ENCODE results near the gene ATF3.

DNA sequence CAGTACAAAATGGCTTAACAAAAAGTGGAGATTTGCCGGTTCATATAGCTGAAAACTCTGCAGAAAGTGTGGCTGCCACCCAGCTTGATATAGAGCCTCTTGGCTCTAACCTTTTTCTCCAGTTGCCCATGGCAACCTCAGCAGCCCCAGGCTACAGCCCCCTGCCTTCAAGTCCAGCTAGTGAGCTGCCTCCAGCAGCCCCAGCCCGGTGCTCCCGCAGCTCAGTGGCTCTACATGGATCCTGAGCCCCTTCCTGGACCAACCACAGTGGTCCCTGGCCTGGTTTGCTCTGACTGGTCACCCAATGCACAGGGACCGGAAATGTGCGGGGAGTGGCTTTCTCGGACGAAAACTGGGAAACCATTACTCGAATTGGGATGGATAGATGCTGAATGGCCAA lies 13.3 kb upstream of the ATF3 start:
- TF ChIP-seq, protein P1, sequence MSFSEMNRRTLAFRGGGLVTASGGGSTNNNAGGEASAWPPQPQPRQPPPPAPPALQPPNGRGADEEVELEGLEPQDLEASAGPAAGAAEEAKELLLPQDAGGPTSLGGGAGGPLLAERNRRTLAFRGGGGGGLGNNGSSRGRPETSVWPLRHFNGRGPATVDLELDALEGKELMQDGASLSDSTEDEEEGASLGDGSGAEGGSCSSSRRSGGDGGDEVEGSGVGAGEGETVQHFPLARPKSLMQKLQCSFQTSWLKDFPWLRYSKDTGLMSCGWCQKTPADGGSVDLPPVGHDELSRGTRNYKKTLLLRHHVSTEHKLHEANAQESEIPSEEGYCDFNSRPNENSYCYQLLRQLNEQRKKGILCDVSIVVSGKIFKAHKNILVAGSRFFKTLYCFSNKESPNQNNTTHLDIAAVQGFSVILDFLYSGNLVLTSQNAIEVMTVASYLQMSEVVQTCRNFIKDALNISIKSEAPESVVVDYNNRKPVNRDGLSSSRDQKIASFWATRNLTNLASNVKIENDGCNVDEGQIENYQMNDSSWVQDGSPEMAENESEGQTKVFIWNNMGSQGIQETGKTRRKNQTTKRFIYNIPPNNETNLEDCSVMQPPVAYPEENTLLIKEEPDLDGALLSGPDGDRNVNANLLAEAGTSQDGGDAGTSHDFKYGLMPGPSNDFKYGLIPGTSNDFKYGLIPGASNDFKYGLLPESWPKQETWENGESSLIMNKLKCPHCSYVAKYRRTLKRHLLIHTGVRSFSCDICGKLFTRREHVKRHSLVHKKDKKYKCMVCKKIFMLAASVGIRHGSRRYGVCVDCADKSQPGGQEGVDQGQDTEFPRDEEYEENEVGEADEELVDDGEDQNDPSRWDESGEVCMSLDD (tag by site-specific recombination; IDR thresholded peaks at IDR 0.05), result no peak
- TF ChIP-seq ZNF2 (tag by site-specific recombination; IDR thresholded peaks at IDR 0.05) (no peak), ZNF184 (tag by site-specific recombination; IDR thresholded peaks at IDR 0.05) (no peak)
- TF ChIP-seq, protein P2, sequence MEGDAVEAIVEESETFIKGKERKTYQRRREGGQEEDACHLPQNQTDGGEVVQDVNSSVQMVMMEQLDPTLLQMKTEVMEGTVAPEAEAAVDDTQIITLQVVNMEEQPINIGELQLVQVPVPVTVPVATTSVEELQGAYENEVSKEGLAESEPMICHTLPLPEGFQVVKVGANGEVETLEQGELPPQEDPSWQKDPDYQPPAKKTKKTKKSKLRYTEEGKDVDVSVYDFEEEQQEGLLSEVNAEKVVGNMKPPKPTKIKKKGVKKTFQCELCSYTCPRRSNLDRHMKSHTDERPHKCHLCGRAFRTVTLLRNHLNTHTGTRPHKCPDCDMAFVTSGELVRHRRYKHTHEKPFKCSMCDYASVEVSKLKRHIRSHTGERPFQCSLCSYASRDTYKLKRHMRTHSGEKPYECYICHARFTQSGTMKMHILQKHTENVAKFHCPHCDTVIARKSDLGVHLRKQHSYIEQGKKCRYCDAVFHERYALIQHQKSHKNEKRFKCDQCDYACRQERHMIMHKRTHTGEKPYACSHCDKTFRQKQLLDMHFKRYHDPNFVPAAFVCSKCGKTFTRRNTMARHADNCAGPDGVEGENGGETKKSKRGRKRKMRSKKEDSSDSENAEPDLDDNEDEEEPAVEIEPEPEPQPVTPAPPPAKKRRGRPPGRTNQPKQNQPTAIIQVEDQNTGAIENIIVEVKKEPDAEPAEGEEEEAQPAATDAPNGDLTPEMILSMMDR (tag by site-specific recombination; IDR thresholded peaks at IDR 0.05), result no peak

Data from HEK293 (cell line).